MM.1S (cell line): ENCODE data around the gene GEMIN5.

ENCODE experiments used
- DNase-seq: peaks from one replicate; pipeline ENCODE4 v3.0.0-alpha.2; 2015
- H2AFZ ChIP-seq: fragments of 300-600 bp; sonication (generic); 2 replicates; pipeline ENCODE4 v1.6.0; 2016; ENCODE audit warnings: antibody characterized with exemption, low read length
- H3F3A ChIP-seq: fragments of 300-600 bp; sonication (generic); 2 replicates; pipeline ENCODE4 v1.6.1; 2016; ENCODE audit warnings: mild to moderate bottlenecking, antibody characterized with exemption, low read length, moderate library complexity, mixed read lengths; ENCODE audit not compliant: insufficient read depth
- H3K27ac ChIP-seq: fragments of 300-600 bp; sonication (generic); 2 replicates; pipeline ENCODE4 v1.5.1; 2016; ENCODE audit warnings: mild to moderate bottlenecking, low read length
- H3K27me3 ChIP-seq: fragments of 300-600 bp; sonication (generic); replicated peaks from 2 replicates; pipeline ENCODE4 v1.6.0; 2016; ENCODE audit warnings: low read length; ENCODE audit not compliant: insufficient read depth
- H3K36me3 ChIP-seq: fragments of 300-600 bp; sonication (generic); replicated peaks from 2 replicates; pipeline ENCODE4 v1.6.1; 2016; ENCODE audit warnings: mild to moderate bottlenecking, low read length, mixed read lengths; ENCODE audit not compliant: insufficient read depth
- H3K4me1 ChIP-seq: fragments of 300-600 bp; sonication (generic); 2 replicates; pipeline ENCODE4 v1.6.1; 2016; ENCODE audit warnings: low read length, mixed read lengths
- H3K4me2 ChIP-seq: fragments of 300-600 bp; sonication (generic); 2 replicates; pipeline ENCODE4 v1.6.0; 2016; ENCODE audit warnings: low read depth, low read length
- H3K4me3 ChIP-seq: fragments of 300-600 bp; sonication (generic); 2 replicates; pipeline ENCODE4 v1.5.1; 2016; ENCODE audit warnings: low read length, mixed read lengths
- H3K79me2 ChIP-seq: fragments of 300-600 bp; sonication (generic); 2 replicates; pipeline ENCODE4 v1.6.1; 2016; ENCODE audit warnings: mixed run types, low read length, mixed read lengths
- H3K9ac ChIP-seq: fragments of 300-600 bp; sonication (generic); 2 replicates; pipeline ENCODE4 v1.6.1; 2016; ENCODE audit warnings: low read length, mixed read lengths
- H3K9me2 ChIP-seq: fragments of 300-600 bp; sonication (generic); replicated peaks from 2 replicates; pipeline ENCODE4 v1.6.1; 2016; ENCODE audit warnings: mild to moderate bottlenecking, low read length, mixed read lengths; ENCODE audit not compliant: insufficient read depth
- H3K9me3 ChIP-seq: fragments of 300-600 bp; sonication (generic); replicated peaks from 2 replicates; pipeline ENCODE4 v1.6.1; 2016; ENCODE audit warnings: mild to moderate bottlenecking, low read length, mixed read lengths; ENCODE audit not compliant: insufficient read depth
- H4K20me1 ChIP-seq: fragments of 300-600 bp; sonication (generic); 2 replicates; pipeline ENCODE4 v1.6.1; 2016; ENCODE audit warnings: mild to moderate bottlenecking, low read length, moderate library complexity, mixed read lengths; ENCODE audit not compliant: insufficient read depth
- EZH2 ChIP-seq: fragments of 300-600 bp; sonication (generic); optimal IDR thresholded peaks from 2 replicates; pipeline ENCODE3; 2017; ENCODE audit warnings: low read depth, mild to moderate bottlenecking, antibody characterized with exemption, low read length, mixed read lengths
- EZH2phosphoT487 ChIP-seq: fragments of 300-600 bp; sonication (generic); IDR thresholded peaks from 2 replicates; pipeline ENCODE4 v1.6.1; 2018; ENCODE audit warnings: antibody characterized with exemption, low read length
- TF ChIP-seq, protein P1 (sequence below): fragments of 300-600 bp; sonication (generic); IDR thresholded peaks from 2 replicates; pipeline ENCODE4 v1.5.1; 2016; ENCODE audit warnings: antibody characterized with exemption, low read length, mixed read lengths

The GEMIN5 gene

DNA sequence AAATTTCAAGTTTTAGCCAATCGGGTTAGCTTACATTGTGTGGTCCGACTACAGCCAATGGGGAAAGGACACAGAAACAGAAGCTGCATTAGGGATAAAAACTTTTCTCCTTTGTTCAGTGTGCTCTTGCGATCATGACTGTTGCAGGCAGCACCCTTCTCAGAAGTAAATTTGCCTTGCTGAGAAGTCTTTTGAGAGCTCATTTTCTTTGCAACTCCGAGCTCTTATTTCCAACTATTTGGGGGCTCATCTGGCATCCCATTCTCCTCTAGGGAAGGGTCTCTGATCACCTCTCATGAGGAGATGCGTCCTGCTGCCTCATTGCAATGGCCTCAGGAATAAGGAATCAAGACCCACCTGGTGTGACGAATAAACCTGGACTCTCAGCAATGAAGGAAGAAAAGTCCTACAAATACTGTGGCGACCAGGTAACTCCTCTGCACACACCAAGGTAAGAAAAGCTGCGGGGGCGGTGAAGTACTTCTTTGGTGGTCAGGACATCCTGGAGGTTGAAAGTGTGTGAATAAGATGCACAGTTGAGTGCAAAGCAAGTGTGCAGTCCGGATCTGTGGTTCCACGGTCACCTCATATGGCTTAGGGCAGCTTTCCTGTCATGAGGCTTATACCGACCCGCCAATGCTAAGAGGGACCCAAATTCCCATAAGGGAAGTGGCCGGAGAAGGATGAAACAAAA, 59.2 kb downstream of the GEMIN5 start:
- Histone ChIP-seq H3K4me1 (no peaks in the 10 kb centered on the region), H3K27ac (no peak overlapping the region), H2AFZ (no peak overlapping the region), H3K9ac (no peak overlapping the region), H3K36me3 (peaks cover 5% of the 10 kb centered on the region; the same call in 1 of the 2 replicates), H3K4me2 (no peak overlapping the region), H3K79me2 (no peaks in the 10 kb centered on the region), H3K9me2 (no peaks in the 10 kb centered on the region), H3K27me3 (no peaks in the 10 kb centered on the region), H3K9me3 (no peaks in the 10 kb centered on the region), H3K4me3 (no peak overlapping the region), H3F3A (no peaks in the 10 kb centered on the region; the same call in 1 of the 2 replicates), H4K20me1 (no peaks in the 10 kb centered on the region)
- no peak for DNase-seq
- TF ChIP-seq EZH2phosphoT487: no peak
- no peak for TF ChIP-seq EZH2
- TF ChIP-seq, protein P1, sequence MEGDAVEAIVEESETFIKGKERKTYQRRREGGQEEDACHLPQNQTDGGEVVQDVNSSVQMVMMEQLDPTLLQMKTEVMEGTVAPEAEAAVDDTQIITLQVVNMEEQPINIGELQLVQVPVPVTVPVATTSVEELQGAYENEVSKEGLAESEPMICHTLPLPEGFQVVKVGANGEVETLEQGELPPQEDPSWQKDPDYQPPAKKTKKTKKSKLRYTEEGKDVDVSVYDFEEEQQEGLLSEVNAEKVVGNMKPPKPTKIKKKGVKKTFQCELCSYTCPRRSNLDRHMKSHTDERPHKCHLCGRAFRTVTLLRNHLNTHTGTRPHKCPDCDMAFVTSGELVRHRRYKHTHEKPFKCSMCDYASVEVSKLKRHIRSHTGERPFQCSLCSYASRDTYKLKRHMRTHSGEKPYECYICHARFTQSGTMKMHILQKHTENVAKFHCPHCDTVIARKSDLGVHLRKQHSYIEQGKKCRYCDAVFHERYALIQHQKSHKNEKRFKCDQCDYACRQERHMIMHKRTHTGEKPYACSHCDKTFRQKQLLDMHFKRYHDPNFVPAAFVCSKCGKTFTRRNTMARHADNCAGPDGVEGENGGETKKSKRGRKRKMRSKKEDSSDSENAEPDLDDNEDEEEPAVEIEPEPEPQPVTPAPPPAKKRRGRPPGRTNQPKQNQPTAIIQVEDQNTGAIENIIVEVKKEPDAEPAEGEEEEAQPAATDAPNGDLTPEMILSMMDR: no peak

DNA sequence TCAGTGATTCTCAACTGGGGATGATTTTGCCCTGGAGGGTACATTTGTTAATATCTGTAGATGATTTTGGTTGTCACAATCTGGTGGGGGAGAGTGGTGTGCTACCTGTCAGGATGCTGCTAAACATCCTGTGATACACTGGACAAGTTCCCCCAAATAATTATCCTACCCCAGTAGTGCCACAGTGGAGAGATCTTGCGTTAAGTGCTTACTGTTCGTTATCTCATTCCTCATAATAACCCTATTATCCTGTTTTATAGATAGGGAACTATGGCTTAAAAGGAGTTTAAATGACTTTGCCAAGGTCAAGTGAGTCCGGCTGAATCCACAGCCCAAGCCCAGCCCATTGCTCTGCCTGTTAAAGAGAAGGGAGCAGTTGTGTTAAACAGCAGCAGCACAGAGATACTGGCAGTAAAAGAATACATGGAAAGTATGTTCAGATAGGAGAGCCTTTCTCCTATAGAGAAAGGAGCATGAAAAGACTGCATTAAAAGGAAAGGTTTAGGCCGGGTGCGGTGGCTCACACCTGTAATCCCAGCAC, 64.2 kb downstream of the GEMIN5 start:
- Histone ChIP-seq H2AFZ (no peak overlapping the region), H3F3A (no peaks in the 10 kb centered on the region), H3K27me3 (no peaks in the 10 kb centered on the region), H4K20me1 (no peaks in the 10 kb centered on the region), H3K79me2 (no peaks in the 10 kb centered on the region), H3K9me2 (no peaks in the 10 kb centered on the region), H3K27ac (no peak overlapping the region), H3K9ac (no peak overlapping the region), H3K4me1 (no peaks in the 10 kb centered on the region), H3K4me3 (no peak overlapping the region), H3K36me3 (peaks cover 19% of the 10 kb centered on the region), H3K9me3 (no peaks in the 10 kb centered on the region), H3K4me2 (no peak overlapping the region)
- DNase-seq: no peak
- TF ChIP-seq EZH2 (no peak), EZH2phosphoT487 (no peak)
- TF ChIP-seq, protein P1: no peak

DNA sequence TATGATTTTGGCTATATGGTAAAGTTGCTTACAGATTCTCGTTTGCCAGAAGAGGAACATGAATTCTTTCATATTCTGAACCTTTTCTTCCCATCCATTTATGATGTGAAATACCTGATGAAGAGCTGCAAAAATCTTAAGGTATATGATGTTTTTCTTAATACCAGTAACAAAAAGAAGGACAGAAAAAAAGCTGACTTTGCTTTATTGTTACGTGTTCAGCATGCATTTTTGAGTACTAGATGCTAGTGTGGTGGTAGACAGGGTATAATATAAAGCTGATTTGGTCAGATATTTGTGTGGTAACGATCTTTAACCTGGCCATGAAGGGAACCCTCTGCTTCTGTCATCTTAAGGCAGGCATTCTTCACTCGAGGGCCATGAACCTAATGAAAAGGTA, 66.3 kb downstream of the GEMIN5 start:
- Histone ChIP-seq H3F3A (no peaks in the 10 kb centered on the region), H3K4me3 (no peak overlapping the region), H3K9ac (no peak overlapping the region), H3K27me3 (no peaks in the 10 kb centered on the region), H3K9me2 (no peaks in the 10 kb centered on the region), H3K4me1 (no peaks in the 10 kb centered on the region), H4K20me1 (no peaks in the 10 kb centered on the region), H3K4me2 (no peak overlapping the region), H2AFZ (no peak overlapping the region), H3K9me3 (no peaks in the 10 kb centered on the region), H3K36me3 (peaks cover 22% of the 10 kb centered on the region), H3K79me2 (no peaks in the 10 kb centered on the region), H3K27ac (no peak overlapping the region)
- TF ChIP-seq, protein P1: no peak
- TF ChIP-seq EZH2phosphoT487 (no peak), EZH2 (no peak)
- DNase-seq: no peak
